GM12878 (cell line): Measurements from ENCODE around the gene SNAP47. TPM values are rescaled to one million over a fixed set of nuclear protein-coding genes. Genes with fewer than 3 reads are reported as not detected.

Experiments used
- ATAC-seq: fragments of 200-7000 bp; cut with Tn5 transposase; 3 replicates; pipeline ENCODE4 v1.9.1; 2020; ENCODE audit warnings: mild to moderate bottlenecking, moderate library complexity
- BruUV-seq: library from RNA; stranded (reverse); fragments of 400-500 nt; replicated peaks from 2 replicates; lab custom pipeline; 2021; lab: Mats Ljungman, UMichigan
- CTCF ChIA-PET: fragments of 300-600 bp; sonication (Branson Sonifier 250); formaldehyde crosslinking; extraction: SDS; loops from one replicate; lab custom pipeline; 2021; ENCODE audit warnings: inconsistent platforms; lab: Yijun Ruan, JAX
- POLR2A ChIA-PET: fragments of 350-600 bp; formaldehyde crosslinking; extraction: SDS; loops from one replicate; lab custom pipeline; 2021; ENCODE audit warnings: inconsistent platforms; lab: Charles Lee
- RAD21 ChIA-PET: fragments of 300-600 bp; sonication (Branson Sonifier 250); formaldehyde crosslinking; loops from one replicate; lab custom pipeline; 2023; ENCODE audit warnings: antibody characterized with exemption; ENCODE audit not compliant: unreplicated experiment; lab: Charles Lee
- SMC1A ChIA-PET: fragments of 300-600 bp; sonication (Branson Sonifier 250); formaldehyde crosslinking; loops from one replicate; lab custom pipeline; 2023; ENCODE audit not compliant: unreplicated experiment, uncharacterized antibody; lab: Charles Lee
- DNase-seq: peaks from one replicate; pipeline ENCODE4 v3.0.0-alpha.2; 2011; ENCODE audit warnings: low read depth, low spot score
- FAIRE-seq: peaks from 3 replicates; lab custom pipeline; 2011; peaks lifted over from hg19 to GRCh38; lab: Jason Lieb, UNC
- H2AFZ ChIP-seq: 2 replicates; pipeline ENCODE4 v1.6.0; 2011; ENCODE audit warnings: low read depth, low read length, control low read depth; ENCODE audit not compliant: control insufficient read depth
- H3K27ac ChIP-seq: 2 replicates; pipeline ENCODE4 v1.5.1; 2011; ENCODE audit warnings: control low read depth; ENCODE audit not compliant: control insufficient read depth, insufficient read depth
- H3K27me3 ChIP-seq, 2 experiments: replicated peaks in 1 of 2; 2 replicates each; pipeline versions ENCODE4 v1.6.0 to v1.6.1; 2011; ENCODE audit warnings: low read length in 1 of 2; ENCODE audit not compliant: control insufficient read depth in 2 of 2, insufficient read depth in 2 of 2
- H3K36me3 ChIP-seq, 2 experiments: 2 replicates each; pipeline ENCODE4 v1.5.1; 2011; ENCODE audit warnings: low read length in 1 of 2; ENCODE audit not compliant: control insufficient read depth in 2 of 2, insufficient read depth in 2 of 2
- H3K4me1 ChIP-seq: 2 replicates; pipeline ENCODE4 v1.6.1; 2011; ENCODE audit warnings: mild to moderate bottlenecking, low read length, moderate library complexity, mixed read lengths; ENCODE audit not compliant: control insufficient read depth, insufficient read depth
- H3K4me2 ChIP-seq: 2 replicates; pipeline ENCODE4 v1.6.0; 2011; ENCODE audit warnings: control low read depth; ENCODE audit not compliant: control insufficient read depth, insufficient read depth
- H3K4me3 ChIP-seq: fragments of 200-600 bp; sonication (generic); 2 replicates; pipeline ENCODE4 v1.5.1; 2016
- H3K79me2 ChIP-seq: 2 replicates; pipeline ENCODE4 v1.6.0; 2011; ENCODE audit warnings: low read length; ENCODE audit not compliant: control insufficient read depth, insufficient read depth
- H3K9ac ChIP-seq: 2 replicates; pipeline ENCODE4 v1.8.0; 2011; ENCODE audit warnings: low read length, control low read depth, mixed read lengths; ENCODE audit not compliant: control insufficient read depth, insufficient read depth
- H3K9me3 ChIP-seq: replicated peaks from 3 replicates; pipeline ENCODE4 v1.5.1; 2011; ENCODE audit warnings: mild to moderate bottlenecking, low read length; ENCODE audit not compliant: control insufficient read depth, insufficient read depth
- H4K20me1 ChIP-seq: 2 replicates; pipeline ENCODE4 v1.6.0; 2011; ENCODE audit not compliant: control insufficient read depth, insufficient read depth
- ATF7 ChIP-seq: fragments of 450-650 bp; IDR thresholded peaks from 2 replicates; pipeline ENCODE4 v1.6.1; 2016; ENCODE audit warnings: low read depth, mild to moderate bottlenecking
- BACH1 ChIP-seq: fragments of 450-650 bp; IDR thresholded peaks from 2 replicates; pipeline ENCODE4 v1.6.1; 2017; ENCODE audit warnings: mild to moderate bottlenecking, borderline replicate concordance
- CHD4 ChIP-seq: fragments of 200-600 bp; sonication (generic); IDR thresholded peaks from 2 replicates; pipeline ENCODE4 v1.6.1; 2016; ENCODE audit warnings: mild to moderate bottlenecking
- CREM ChIP-seq: IDR thresholded peaks from 2 replicates; pipeline ENCODE4 v1.6.1; 2014; ENCODE audit warnings: antibody characterized with exemption, low read depth
- E4F1 ChIP-seq: fragments of 450-650 bp; IDR thresholded peaks from 2 replicates; pipeline ENCODE4 v1.6.1; 2018; ENCODE audit warnings: borderline replicate concordance, mild to moderate bottlenecking; ENCODE audit not compliant: partially characterized antibody
- ELK1 ChIP-seq: IDR thresholded peaks from 2 replicates; pipeline ENCODE4 v1.6.1; 2012; ENCODE audit warnings: low read depth, low read length, improper control_type of control experiment
- HSF1 ChIP-seq: fragments of 150-350 bp; IDR thresholded peaks from 2 replicates; pipeline ENCODE4 v1.6.1; 2014; ENCODE audit warnings: mild to moderate bottlenecking, low read depth, low read length
- NR2C2 ChIP-seq: IDR thresholded peaks from 2 replicates; pipeline ENCODE4 v1.6.1; 2011; ENCODE audit warnings: borderline replicate concordance, low read depth; ENCODE audit not compliant: control insufficient read depth, insufficient read length
- STAT1 ChIP-seq: fragments of 450-650 bp; conservative IDR thresholded peaks from 2 replicates; pipeline ENCODE4 v1.6.1; 2014; ENCODE audit warnings: antibody characterized with exemption, mild to moderate bottlenecking
- WGBS: methylation state at CpG from one replicate; pipeline ENCODE4 v1.1.6; 2016; ENCODE audit warnings: low lambda C conversion rate; ENCODE audit not compliant: insufficient replicate concordance, insufficient coverage; ENCODE audit errors: missing lambda C conversion rate; 5-methylcytosine and 5-hydroxymethylcytosine counted together
- in situ Hi-C: fragments of 300-500 bp; cut with MboI; formaldehyde crosslinking; loops from 9 replicates; pipeline ENCODE4 v1.14.3; 2018; ENCODE audit warnings: mixed read lengths
- intact Hi-C: fragments of 100-400 bp; cut with micrococcal nuclease; formaldehyde crosslinking; loops from one replicate; pipeline ENCODE4 v1.14.2; 2022; ENCODE audit not compliant: unreplicated experiment
- polyA plus RNA-seq, 11 experiments: library from polyadenylated mRNA; depleted of rRNA in 4 of 11; unstranded in 6 of 11; stranded (reverse) in 5 of 11; fragments of >200 nt; fragmentation: Nextera tagmentation in 4 of 11; fragmentation: Illumina TruSeq in 1 of 11; extraction: Ambion mirVana in 4 of 11; extraction: Trizol in 1 of 11; gene quantifications; 1 replicate in 1 of 11; 2 replicates in 10 of 11; pipeline versions ENCODE4 v1.2.1 to v1.2.3, GENCODE V29; 2011 to 2016; ENCODE audit warnings: inconsistent platforms in 2 of 11, missing spikeins in 2 of 11, low read depth in 1 of 11
- total RNA-seq, 4 experiments: library from RNA; depleted of rRNA in 3 of 4; stranded (reverse); fragments of >200 nt in 3 of 4; fragmentation: Illumina TruSeq in 1 of 4; extraction: Trizol in 1 of 4; gene quantifications; 2 replicates each; pipeline versions ENCODE4 v1.2.1 to v1.2.3, GENCODE V29; 2013 to 2021

SNAP47 gene
- total and polyA plus RNA-seq, 10 of the 15 experiments (the other 5 are each of a cell fraction or from before 2014, with no cell fraction given) = 1.3 to 39.6 (median 25.2) TPM

- 97% methylated on average over 8 of the region's 8 CpGs for WGBS
- H3K4me1 ChIP-seq = no peaks in the 10 kb centered on the region
- CTCF ChIA-PET = no interaction called here
Observed at GRCh38 chr1:227778401-227778947, 43.2 kb downstream of the SNAP47 start.

More at GRCh38 chr1:227778401-227778947, 43.2 kb downstream of the SNAP47 start:
- no TSS peak for BruUV-seq
- H2AFZ ChIP-seq = no peak overlapping the region
- ChIA-PET SMC1A (no interaction called here), POLR2A (no interaction called here), RAD21 (no interaction called here)
- no peaks in the 10 kb centered on the region for H3K27me3 ChIP-seq
- FAIRE-seq = no peak
- no peaks in the 10 kb centered on the region for H3K9me3 ChIP-seq
- no peak for DNase-seq
- no peak overlapping the region for H3K4me2 ChIP-seq
- peaks cover 4 to 11% of the 10 kb centered on the region in 2 experiments; a peak in 3 of 4 replicates for H3K36me3 ChIP-seq
- H4K20me1 ChIP-seq = no peaks in the 10 kb centered on the region
- H3K27ac ChIP-seq = no peak overlapping the region
- intact Hi-C loops = no loop called here
- no peaks in the 10 kb centered on the region for H3K79me2 ChIP-seq
- in situ Hi-C loops = no loop called here
- no peak for ATAC-seq
- H3K4me3 ChIP-seq = no peak overlapping the region
- H3K9ac ChIP-seq = no peak overlapping the region
- TF ChIP-seq NR2C2 (no peak), ELK1 (no peak), E4F1 (no peak), CREM (no peak), ATF7 (no peak), CHD4 (no peak), HSF1 (no peak), BACH1 (no peak), STAT1 (no peak)
